Right lobe of liver (tissue), 6 donors: ENCODE measurements around the gene MTMR10. TPM values are rescaled to one million over a fixed set of nuclear protein-coding genes. Genes with fewer than 3 reads are reported as not detected.

Experiments used
- ATAC-seq, 4 donors: fragments of 200-7000 bp; cut with Tn5 transposase; one replicate each; pipeline ENCODE4 v1.9.1; 2020; ENCODE audit warnings: mild to moderate bottlenecking in 4 of 4, moderate library complexity in 4 of 4
- DNase-seq, 3 donors: peaks; one replicate each; pipeline ENCODE4 v3.0.0-alpha.2; 2020
- H3K27ac ChIP-seq, 3 donors: fragments of 200-600 bp; one replicate each; pipeline ENCODE4 v1.8.0; 2022
- H3K27me3 ChIP-seq, 2 donors: fragments of 200-600 bp; one replicate each; pipeline ENCODE4 v1.8.0; 2022
- H3K36me3 ChIP-seq, 4 donors: fragments of 200-600 bp; sonication (generic) in 1 of 4; one replicate each; pipeline versions ENCODE4 v1.5.1 to v1.8.0; 2017 to 2022; ENCODE audit warnings: control low read depth in 1 of 4
- H3K4me1 ChIP-seq, 4 donors: fragments of 200-600 bp; sonication (generic) in 1 of 4; one replicate each; pipeline versions ENCODE4 v1.5.1 to v1.8.0; 2017 to 2022; ENCODE audit warnings: control low read depth in 1 of 4
- H3K4me3 ChIP-seq, 3 donors: fragments of 200-600 bp; one replicate each; pipeline ENCODE4 v1.8.0; 2022
- H3K9me3 ChIP-seq, 4 donors: fragments of 200-600 bp; sonication (generic) in 1 of 4; one replicate each; pipeline versions ENCODE4 v1.5.1 to v1.8.0; 2017 to 2022; ENCODE audit warnings: control low read depth in 1 of 4
- POLR2A ChIP-seq: fragments of 450-650 bp; IDR thresholded peaks from one replicate; pipeline ENCODE4 v1.6.1; 2017; ENCODE audit warnings: antibody characterized with exemption, mild to moderate bottlenecking
- WGBS: methylation state at CpG from one replicate; pipeline ENCODE4 v1.1.6; 2018; ENCODE audit warnings: low coverage, low lambda C conversion rate; ENCODE audit not compliant: insufficient coverage; ENCODE audit errors: missing lambda C conversion rate; 5-methylcytosine and 5-hydroxymethylcytosine counted together
- intact Hi-C, 2 donors: fragments of 100-400 bp; cut with DNase I; formaldehyde crosslinking; loops; one replicate each; pipeline versions ENCODE4 v1.11.2 to v1.14.1; 2022
- small RNA-seq, 2 experiments: library from RNA; depleted of rRNA; stranded (forward); fragments of <200 nt; gene quantifications; one replicate each; pipeline ENCODE3, GENCODE V24; 2016
- total RNA-seq, 6 experiments: library from RNA; depleted of rRNA in 2 of 6; stranded (reverse); fragments of >200 nt in 2 of 6; fragmentation: NEBNext Ultra II Directional in 3 of 6; extraction: Animal tissue kit (Norgen Biotek cat#: 25700) in 3 of 6; gene quantifications; one replicate each; pipeline versions ENCODE4 v1.1.0 to v1.2.4, GENCODE V29; 2016 to 2023
- TF ChIP-seq, protein P1 (sequence below), 4 donors: fragments of 200-600 bp in 3 of 4; fragments of 450-650 bp in 1 of 4; IDR thresholded peaks; one replicate each; pipeline versions ENCODE4 v1.5.1 to v1.8.0; 2016 to 2022; ENCODE audit warnings: antibody characterized with exemption in 4 of 4, mild to moderate bottlenecking in 2 of 4
- donor health status: DM: no; HTN: yes; CAD: no.
- donor health status: DM: no; HTN: no; CAD: no.
- donor health status: DM: no; HTN: no; CAD: no.
- donor health status: DM: no; HTN: yes; CAD: no.
- donor health status: DM: no; HTN: yes; CAD: no.

Gene MTMR10
- total RNA-seq, 6 experiments from 2014 or later: 16.2 to 29.1 (median 22.3) TPM

DNA sequence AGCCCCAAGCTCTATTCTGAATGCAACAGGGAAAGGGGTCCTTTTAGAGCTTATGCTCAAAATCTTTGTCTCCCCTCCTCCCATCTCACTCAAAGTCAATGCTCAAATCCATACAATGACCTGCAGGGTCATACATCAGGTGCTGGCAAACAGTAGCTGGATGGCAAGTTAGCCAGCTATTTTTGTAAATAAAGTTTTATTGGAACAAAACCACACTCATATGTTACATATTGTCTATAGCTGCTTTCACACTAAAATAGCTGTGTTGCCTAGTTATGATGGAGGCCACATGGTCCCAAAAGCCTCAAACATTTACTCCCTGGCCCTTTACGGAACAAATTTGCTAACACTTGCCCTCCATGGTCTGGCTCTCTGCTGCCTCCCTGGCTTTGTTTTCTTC, 89.5 kb downstream of the MTMR10 start:
- no peaks in the 10 kb centered on the region for H3K36me3 ChIP-seq
- WGBS: 100% methylated on average over 1 of the region's 1 CpG
- H3K27ac ChIP-seq: no peak overlapping the region
- ATAC-seq: no peak
- DNase-seq: no peak
- H3K4me1 ChIP-seq: peaks cover 0 to 15% (median 0%) of the 10 kb centered on the region in 4 donors
- intact Hi-C loops: no loop called here
- no peak overlapping the region for H3K4me3 ChIP-seq
- H3K27me3 ChIP-seq: no peaks in the 10 kb centered on the region
- H3K9me3 ChIP-seq: no peaks in the 10 kb centered on the region
- no peak for TF ChIP-seq POLR2A
- TF ChIP-seq, protein P1, sequence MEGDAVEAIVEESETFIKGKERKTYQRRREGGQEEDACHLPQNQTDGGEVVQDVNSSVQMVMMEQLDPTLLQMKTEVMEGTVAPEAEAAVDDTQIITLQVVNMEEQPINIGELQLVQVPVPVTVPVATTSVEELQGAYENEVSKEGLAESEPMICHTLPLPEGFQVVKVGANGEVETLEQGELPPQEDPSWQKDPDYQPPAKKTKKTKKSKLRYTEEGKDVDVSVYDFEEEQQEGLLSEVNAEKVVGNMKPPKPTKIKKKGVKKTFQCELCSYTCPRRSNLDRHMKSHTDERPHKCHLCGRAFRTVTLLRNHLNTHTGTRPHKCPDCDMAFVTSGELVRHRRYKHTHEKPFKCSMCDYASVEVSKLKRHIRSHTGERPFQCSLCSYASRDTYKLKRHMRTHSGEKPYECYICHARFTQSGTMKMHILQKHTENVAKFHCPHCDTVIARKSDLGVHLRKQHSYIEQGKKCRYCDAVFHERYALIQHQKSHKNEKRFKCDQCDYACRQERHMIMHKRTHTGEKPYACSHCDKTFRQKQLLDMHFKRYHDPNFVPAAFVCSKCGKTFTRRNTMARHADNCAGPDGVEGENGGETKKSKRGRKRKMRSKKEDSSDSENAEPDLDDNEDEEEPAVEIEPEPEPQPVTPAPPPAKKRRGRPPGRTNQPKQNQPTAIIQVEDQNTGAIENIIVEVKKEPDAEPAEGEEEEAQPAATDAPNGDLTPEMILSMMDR (IDR thresholded peaks at IDR 0.05): no peak

DNA sequence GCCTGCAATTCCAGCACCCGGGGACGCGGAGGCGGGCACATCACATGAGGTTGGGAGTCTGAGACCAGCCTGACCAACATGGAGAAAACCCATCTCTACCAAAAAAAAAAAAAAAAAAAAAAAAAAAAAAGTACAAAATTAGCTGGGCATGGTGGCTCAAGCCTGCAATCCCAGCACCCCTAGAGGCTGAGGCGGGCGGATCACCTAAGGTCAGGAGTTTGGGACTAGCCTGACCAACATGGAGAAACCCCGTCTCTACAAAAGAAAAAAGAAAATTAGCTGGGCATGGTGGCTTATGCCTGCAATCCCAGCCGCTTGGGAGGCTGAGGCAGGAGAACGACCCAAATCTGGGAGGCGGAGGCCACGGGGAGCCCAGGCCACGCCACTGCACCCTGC, 95.2 kb downstream of the MTMR10 start:
- Histone ChIP-seq H3K27ac (no peak overlapping the region), H3K9me3 (no peaks in the 10 kb centered on the region), H3K36me3 (no peaks in the 10 kb centered on the region), H3K27me3 (no peaks in the 10 kb centered on the region), H3K4me3 (no peak overlapping the region), H3K4me1 (no peaks in the 10 kb centered on the region)
- ATAC-seq: no peak
- TF ChIP-seq POLR2A: no peak
- TF ChIP-seq, protein P1 (IDR thresholded peaks at IDR 0.05): no peak
- intact Hi-C loops: no loop called here
- DNase-seq: no peak
- WGBS: 98% methylated on average over 7 of the region's 12 CpGs

DNA sequence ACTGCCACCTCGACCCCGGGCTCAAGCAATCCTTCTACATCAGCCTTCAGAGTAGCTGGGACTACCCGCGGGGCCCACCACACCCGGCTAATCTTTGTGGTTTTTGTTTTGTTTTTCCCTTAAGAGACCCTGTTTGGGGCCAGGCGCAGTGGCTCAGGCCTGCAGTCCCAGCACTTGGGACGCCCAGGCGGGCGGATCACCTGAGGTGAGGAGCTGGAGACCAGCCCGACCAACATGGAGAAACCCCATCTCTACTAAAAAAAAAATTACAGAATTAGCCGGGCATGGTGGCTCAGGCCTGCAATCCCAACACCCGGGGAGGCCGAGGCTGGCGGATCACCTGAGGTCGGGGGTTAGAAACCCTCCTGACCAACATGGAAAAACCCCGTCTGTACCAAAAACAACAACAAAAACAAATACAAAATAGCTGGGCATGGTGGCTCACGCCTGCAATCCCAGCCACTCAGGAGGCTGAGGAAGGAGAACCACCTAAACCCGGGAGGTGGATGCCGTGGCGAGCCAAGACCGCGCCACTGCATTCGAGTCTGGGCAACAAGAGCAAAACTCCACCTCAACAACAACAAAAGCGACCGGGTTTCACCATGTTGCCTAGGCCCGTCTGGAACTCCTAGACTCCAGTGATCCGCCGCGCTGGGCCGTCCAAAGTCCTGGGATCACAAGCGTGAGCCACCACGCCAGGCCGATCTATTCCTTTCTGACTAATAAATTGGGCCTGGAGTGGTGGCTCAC, 95.8 kb downstream of the MTMR10 start:
- intact Hi-C loops: no loop called here
- H3K4me3 ChIP-seq: no peak overlapping the region
- TF ChIP-seq POLR2A: no peak
- TF ChIP-seq, protein P1 (IDR thresholded peaks at IDR 0.05): no peak
- no peaks in the 10 kb centered on the region for H3K9me3 ChIP-seq
- no peak overlapping the region for H3K27ac ChIP-seq
- 90% methylated on average over 13 of the region's 33 CpGs for WGBS
- DNase-seq: no peak
- no peaks in the 10 kb centered on the region for H3K4me1 ChIP-seq
- no peak for ATAC-seq
- H3K36me3 ChIP-seq: no peaks in the 10 kb centered on the region
- H3K27me3 ChIP-seq: no peaks in the 10 kb centered on the region

DNA sequence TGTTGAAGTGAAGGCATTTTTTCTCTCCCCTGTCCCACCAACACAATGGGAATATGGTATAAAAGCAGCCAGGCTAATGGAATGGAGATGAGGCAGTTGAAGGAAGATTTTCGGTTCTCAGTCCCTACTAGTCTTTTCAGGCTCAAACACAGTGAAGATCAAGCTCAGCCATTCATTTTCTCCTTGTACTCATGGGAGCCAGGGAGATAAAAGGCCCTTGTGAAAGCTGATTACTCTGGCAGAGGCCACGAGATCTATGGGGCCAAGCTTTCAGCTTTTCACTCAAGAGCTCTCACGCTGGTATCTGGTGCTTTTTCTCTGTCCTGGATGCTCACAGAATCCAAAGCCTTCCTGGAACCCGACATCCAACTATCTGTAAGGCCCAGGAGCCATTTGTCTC, 102.2 kb downstream of the MTMR10 start:
- Histone ChIP-seq H3K36me3 (no peaks in the 10 kb centered on the region), H3K9me3 (no peaks in the 10 kb centered on the region), H3K27me3 (no peaks in the 10 kb centered on the region), H3K4me1 (no peaks in the 10 kb centered on the region), H3K27ac (no peak overlapping the region), H3K4me3 (no peak overlapping the region)
- TF ChIP-seq POLR2A: no peak
- TF ChIP-seq, protein P1 (IDR thresholded peaks at IDR 0.05): no peak
- ATAC-seq (no peak), DNase-seq (no peak)
- intact Hi-C loops: no loop called here
- 58% methylated on average over 3 of the region's 4 CpGs for WGBS

Small RNAs within 50 kb of the gene (small RNA-seq; reads per million reads assigned to genes)
- gene RNU6-466P: 0 reads per million in 2 experiments

Other genes starting within 250 kb of the MTMR10 start
- gene FAN1, start 87.7 kb downstream of the MTMR10 start, total RNA-seq: 10 to 100 TPM in 4 of 6 experiments, 1 to 10 TPM in 2; 7.6 to 16.3 (median 13.3) TPM
- gene TRPM1, start 110.1 kb upstream of the MTMR10 start, total RNA-seq: not detected